HG03060 (cell line): ENCODE measurements around the gene ZBTB32.
"Not testable (repeated sequence)": the region's sequence is repeated elsewhere in the genome, so short reads cannot be mapped to it uniquely, and the experiment has no call there.

ENCODE experiments used
- ATAC-seq: cut with Tn5 transposase; IDR thresholded peaks from one replicate; pipeline ENCODE4 v1.9.1; 2021; ENCODE audit warnings: low read depth, moderate number of reproducible peaks; ENCODE audit not compliant: unreplicated experiment

Gene ZBTB32

DNA sequence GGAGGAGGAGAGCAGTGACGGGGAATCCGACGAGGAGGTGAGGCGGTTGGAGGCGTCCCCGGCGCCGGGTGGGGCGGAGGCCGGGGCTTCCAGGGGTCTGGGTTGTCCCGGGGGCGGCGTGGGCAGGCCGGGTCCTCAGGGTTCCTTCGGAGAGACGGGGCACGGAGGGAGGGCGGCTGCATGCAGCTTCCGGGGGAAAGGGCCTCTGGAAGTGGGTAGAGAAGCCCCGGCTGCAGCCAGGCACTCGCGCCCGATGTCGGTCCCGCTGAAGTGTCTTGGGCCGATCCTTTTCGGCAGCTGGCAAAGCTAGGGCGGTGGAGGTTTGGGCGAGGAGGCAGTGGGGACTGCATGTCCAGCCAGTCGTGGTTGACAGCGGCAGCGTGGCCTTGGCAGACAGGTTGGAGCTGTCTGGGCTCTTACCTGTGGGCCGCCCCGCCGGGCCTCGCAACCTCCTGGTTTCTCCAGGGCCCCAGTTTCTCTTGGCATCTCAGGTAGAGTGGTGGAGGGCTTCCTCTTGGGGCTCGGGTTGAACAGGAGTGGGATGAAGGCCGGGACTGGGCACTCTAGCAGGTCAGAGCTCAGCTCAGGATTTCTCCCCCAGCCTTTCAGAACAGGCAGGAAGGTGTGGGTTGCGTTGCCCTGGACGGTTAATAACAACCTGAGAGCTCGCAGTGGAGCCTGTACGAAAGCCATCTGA, 14.1 kb downstream of the ZBTB32 start:
- no peak for ATAC-seq

DNA sequence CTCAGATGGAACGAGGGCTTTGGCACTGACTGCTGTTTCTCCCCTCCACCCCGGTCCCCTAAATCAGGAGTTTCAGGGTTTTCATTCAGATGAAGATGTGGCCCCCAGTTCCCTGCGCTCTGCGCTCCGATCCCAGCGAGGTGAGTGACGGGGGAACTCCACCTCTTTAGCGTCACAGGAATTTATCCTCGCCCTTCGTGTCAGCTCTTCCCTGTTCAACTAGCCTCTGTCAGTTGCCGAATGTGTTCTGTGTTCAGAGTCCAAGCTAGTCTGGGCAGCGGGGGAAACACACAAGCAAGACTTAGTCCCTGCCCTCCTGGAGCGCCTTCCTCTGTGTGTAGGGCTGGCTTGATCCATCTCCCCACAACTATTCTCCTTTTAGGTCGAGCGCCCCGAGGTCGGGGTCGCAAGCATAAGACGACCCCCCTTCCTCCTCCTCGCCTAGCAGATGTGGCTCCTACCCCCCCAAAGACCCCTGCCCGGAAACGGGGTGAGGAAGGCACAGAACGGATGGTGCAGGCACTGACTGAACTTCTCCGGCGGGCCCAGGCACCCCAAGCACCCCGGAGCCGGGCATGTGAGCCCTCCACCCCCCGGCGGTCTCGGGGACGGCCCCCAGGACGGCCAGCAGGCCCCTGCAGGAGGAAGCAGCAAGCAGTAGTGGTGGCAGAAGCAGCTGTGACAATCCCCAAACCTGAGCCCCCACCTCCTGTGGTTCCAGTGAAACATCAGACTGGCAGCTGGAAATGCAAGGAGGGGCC, 15.2 kb downstream of the ZBTB32 start:
- no peak for ATAC-seq

DNA sequence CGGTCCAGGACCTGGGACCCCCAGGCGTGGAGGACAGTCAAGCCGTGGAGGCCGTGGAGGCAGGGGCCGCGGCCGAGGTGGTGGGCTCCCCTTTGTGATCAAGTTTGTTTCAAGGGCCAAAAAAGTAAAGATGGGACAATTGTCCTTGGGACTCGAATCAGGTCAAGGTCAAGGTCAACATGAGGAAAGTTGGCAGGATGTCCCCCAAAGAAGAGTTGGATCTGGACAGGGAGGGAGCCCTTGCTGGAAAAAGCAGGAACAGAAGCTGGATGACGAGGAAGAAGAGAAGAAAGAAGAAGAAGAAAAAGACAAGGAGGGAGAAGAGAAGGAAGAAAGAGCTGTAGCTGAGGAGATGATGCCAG, 15.8 kb downstream of the ZBTB32 start:
- no peak for ATAC-seq

DNA sequence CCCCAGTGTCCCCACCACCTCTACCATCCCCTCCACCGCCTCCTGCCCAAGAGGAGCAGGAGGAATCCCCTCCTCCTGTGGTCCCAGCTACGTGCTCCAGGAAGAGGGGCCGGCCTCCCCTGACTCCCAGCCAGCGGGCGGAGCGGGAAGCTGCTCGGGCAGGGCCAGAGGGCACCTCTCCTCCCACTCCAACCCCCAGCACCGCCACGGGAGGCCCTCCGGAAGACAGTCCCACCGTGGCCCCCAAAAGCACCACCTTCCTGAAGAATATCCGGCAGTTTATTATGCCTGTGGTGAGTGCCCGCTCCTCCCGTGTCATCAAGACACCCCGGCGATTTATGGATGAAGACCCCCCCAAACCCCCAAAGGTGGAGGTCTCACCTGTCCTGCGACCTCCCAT, 16.3 kb downstream of the ZBTB32 start:
- no peak for ATAC-seq

DNA sequence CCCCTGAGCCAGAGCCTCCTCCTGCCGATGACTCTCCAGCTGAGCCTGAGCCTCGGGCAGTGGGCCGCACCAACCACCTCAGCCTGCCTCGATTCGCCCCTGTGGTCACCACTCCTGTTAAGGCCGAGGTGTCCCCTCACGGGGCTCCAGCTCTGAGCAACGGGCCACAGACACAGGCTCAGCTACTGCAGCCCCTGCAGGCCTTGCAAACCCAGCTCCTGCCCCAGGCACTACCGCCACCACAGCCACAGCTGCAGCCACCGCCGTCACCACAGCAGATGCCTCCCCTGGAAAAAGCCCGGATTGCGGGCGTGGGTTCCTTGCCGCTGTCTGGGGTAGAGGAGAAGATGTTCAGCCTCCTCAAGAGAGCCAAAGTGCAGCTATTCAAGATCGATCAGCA, 17.0 kb downstream of the ZBTB32 start:
- no peak for ATAC-seq

GRCh38 chr19:35722461-35722860, 18.1 kb downstream of the ZBTB32 start:
- ATAC-seq, result no peak

DNA sequence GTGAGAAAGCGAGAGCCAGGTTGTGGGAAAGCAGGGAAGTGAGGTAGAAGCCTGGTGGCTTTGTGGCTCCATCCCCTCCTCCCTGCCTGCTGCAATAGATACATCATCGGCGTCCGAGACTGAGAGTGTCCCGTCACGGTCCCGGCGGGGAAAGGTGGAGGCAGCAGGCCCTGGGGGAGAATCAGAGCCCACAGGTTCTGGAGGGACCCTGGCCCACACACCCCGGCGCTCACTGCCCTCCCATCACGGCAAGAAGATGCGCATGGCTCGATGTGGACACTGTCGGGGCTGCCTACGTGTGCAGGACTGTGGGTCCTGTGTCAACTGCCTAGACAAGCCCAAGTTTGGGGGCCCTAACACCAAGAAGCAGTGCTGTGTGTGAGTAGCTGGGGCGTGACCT, 18.5 kb downstream of the ZBTB32 start:
- ATAC-seq, result no peak

- no peak for ATAC-seq
These were observed 19.3 kb downstream of the ZBTB32 start for GRCh38 chr19:35723671-35724070.

GRCh38 chr19:35724132-35724531, 19.8 kb downstream of the ZBTB32 start:
- ATAC-seq, result not testable (repeated sequence)

DNA sequence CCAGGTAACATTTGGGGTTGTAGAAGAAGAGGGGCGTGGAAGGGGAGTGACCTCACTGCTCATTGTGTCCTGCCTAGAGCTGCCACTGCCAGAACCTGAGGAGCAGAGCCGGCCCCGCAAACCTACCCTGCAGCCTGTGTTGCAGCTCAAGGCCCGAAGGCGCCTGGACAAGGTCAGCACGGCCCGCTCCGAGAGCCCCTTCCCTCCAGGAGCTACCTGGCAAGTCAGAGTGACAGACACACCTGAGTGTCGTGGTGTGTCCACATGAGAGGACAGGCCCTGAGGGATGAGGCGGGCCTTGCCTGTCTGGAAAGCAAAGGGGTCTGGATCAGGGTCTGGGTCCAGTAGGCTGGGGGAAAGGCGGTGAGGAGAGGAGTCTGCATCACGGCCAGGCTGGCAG, 20.2 kb downstream of the ZBTB32 start:
- ATAC-seq, result no peak

DNA sequence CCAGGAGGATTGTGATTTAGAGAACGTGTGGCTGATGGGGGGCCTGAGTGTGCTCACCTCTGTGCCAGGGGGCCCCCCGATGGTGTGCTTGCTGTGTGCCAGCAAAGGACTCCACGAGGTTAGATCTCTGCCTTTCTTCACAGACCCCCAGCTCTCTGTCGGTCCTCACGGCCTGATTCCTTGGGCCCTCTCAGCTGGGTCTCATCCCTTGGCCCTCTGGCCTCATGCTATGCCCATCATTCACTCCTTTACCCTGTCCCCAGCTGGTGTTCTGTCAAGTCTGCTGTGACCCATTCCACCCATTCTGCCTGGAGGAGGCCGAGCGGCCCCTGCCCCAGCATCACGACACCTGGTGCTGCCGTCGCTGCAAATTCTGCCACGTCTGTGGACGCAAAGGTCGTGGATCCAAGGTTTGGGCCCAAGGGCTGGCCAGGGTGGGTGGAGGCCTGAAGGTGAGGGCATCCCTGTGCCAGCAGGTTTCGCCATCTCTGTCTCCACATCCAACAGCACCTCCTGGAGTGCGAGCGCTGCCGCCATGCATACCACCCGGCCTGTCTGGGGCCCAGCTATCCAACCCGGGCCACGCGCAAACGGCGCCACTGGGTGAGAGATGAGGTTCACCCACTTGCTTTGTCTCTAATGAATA, 21.0 kb downstream of the ZBTB32 start:
- no peak for ATAC-seq

GRCh38 chr19:35727053-35727955, 22.9 kb downstream of the ZBTB32 start:
- no peak for ATAC-seq

- no peak for ATAC-seq
These were observed 23.8 kb downstream of the ZBTB32 start for GRCh38 chr19:35727956-35728706.

- ATAC-seq, result no peak
These were observed 24.7 kb downstream of the ZBTB32 start for GRCh38 chr19:35729021-35729420.

DNA sequence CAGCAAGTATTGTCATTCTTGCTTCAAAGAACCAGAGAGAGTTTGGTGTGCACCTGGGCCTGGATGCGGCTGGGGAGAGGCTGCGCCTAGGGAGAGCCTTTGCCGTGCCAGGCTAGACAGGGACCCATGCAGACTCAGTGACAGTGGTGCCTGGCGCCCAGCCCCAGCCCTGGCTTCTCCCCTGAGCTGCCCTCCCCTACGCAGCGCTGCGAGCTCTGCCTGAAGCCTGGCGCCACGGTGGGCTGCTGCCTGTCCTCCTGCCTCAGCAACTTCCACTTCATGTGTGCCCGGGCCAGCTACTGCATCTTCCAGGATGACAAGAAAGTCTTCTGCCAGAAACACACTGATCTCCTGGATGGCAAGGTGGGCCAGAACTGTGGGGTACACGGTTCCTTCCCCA, 25.4 kb downstream of the ZBTB32 start:
- ATAC-seq, result no peak

DNA sequence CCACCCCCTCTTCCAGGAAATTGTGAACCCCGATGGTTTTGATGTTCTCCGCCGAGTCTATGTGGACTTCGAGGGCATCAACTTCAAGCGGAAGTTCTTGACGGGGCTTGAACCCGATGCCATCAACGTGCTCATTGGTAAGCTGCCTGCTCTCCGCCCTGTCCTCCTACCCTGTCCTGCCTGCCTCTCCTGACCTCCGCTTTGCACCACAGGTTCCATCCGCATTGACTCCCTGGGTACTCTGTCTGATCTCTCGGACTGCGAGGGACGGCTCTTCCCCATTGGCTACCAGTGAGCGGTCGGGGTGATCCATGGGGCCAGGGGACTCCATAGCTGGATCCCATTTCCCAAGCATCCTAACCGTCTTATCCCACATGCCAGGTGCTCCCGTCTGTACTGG, 26.0 kb downstream of the ZBTB32 start:
- ATAC-seq, result no peak

DNA sequence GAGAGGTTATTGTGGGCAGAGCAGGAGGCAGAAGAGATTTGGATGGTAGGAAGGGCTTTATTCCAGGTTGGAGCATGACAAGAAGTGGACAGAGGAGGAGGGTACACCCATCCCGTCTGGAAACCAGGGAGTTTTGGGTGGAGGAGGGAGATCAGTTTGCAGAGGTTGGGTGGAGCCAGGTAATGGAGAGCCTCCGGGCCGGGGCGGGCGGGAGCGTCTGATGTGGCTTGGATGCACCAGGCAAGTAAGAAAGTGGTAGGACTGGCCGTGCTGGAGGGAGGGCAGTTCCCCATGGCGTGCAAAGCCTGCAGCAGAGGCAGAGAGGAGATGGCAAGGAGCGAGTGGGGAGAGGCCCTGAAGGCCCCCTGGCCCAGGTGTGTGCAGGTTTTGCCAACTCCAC, 27.0 kb downstream of the ZBTB32 start:
- no peak for ATAC-seq

DNA sequence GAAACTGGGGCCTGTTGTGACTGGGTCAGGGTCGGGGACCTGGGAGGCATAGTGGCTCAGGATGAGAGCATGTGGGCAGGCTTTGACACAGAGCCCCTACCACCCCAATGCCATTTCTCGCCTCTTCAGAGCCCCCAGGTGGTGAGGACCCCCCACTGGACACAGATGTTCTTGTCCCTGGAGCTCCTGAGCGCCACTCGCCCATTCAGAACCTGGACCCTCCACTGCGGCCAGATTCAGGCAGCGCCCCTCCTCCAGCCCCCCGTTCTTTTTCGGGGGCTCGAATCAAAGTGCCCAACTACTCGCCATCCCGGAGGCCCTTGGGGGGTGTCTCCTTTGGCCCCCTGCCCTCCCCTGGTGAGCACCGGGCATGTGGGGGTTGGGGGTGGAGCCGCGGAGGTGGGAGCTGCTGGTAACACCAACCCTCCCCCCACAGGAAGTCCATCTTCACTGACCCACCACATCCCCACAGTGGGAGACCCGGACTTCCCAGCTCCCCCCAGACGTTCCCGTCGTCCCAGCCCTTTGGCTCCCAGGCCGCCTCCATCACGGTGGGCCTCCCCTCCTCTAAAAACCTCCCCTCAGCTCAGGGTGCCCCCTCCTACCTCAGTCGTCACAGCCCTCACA, 27.5 kb downstream of the ZBTB32 start:
- no peak for ATAC-seq

DNA sequence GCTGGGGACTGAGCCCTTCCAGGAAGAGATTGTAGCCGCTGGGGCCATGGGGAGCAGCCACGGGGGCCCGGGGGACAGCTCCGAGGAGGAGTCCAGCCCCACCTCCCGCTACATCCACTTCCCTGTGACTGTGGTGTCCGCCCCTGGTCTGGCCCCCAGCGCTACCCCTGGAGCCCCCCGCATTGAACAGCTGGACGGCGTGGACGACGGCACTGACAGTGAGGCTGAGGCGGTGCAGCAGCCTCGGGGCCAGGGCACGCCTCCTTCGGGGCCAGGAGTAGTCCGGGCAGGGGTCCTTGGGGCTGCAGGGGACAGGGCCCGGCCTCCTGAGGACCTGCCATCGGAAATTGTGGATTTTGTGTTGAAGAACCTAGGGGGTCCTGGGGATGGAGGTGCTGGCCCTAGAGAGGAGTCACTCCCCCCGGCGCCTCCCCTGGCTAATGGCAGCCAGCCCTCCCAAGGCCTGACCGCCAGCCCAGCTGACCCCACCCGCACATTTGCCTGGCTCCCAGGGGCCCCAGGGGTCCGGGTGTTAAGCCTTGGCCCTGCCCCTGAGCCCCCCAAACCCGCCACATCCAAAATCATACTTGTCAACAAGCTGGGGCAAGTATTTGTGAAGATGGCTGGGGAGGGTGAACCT, 28.3 kb downstream of the ZBTB32 start:
- no peak for ATAC-seq
